ENCODE results near the gene GPR108.
A peak's percentile ranks its signal among the peaks of the same experiment; 100 is the strongest.

The GPR108 gene

DNA sequence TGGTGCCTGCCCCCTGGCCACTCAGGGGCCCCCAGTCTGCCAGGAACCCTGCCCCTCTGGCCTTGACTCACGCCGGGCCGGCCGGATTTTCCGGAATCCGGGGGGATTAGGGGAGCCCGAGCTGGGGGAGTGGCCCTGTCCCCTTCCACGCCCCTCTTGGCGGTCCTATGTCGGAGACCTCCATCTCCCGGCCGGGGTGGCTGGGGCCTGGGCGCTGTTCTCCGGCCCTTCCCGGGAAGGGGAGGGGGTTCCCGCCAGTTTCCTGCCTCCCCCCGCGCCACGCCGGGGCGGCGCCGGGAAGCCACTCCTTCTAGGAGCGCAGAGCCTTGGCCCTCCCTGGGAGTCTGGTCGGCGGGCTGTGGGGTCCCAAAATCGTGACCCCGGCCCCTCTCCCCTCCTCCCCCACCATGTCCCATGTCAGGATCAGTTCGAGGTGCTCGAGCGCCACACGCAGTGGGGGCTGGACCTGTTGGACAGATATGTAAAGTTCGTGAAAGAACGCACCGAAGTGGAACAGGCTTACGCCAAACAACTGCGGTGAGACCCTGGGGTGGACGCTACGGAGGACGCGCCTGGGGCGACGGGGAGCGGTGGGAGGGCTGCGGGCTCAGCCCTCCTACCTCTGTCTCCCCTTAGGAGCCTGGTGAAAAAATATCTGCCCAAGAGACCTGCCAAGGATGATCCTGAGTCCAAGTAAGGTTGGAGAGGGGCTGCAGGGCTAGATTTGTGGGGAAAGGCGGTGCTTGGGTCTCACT is 3.4 kb upstream of the GPR108 start:
- peak overlapping the region; percentile 72 for H3K9ac ChIP-seq (ENCODE audit: low read depth, low read length, poor library complexity, severe bottlenecking)
- H3K4me2 ChIP-seq (ENCODE audit: low read depth, low read length, poor library complexity, severe bottlenecking) = peak overlapping the region; percentile 91
- no peaks in the 10 kb centered on the region for H3K27me3 ChIP-seq (ENCODE audit: insufficient read depth, low read length, poor library complexity, severe bottlenecking)
- no peak for TF ChIP-seq EZH2phosphoT487 (IDR thresholded peaks at IDR 0.05; ENCODE audit: borderline replicate concordance)
- TF ChIP-seq, protein P1, sequence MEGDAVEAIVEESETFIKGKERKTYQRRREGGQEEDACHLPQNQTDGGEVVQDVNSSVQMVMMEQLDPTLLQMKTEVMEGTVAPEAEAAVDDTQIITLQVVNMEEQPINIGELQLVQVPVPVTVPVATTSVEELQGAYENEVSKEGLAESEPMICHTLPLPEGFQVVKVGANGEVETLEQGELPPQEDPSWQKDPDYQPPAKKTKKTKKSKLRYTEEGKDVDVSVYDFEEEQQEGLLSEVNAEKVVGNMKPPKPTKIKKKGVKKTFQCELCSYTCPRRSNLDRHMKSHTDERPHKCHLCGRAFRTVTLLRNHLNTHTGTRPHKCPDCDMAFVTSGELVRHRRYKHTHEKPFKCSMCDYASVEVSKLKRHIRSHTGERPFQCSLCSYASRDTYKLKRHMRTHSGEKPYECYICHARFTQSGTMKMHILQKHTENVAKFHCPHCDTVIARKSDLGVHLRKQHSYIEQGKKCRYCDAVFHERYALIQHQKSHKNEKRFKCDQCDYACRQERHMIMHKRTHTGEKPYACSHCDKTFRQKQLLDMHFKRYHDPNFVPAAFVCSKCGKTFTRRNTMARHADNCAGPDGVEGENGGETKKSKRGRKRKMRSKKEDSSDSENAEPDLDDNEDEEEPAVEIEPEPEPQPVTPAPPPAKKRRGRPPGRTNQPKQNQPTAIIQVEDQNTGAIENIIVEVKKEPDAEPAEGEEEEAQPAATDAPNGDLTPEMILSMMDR (conservative IDR thresholded peaks at IDR 0.05; ENCODE audit: low read length) = no peak
- H3K4me3 ChIP-seq (ENCODE audit: low read length, poor library complexity, severe bottlenecking) = peak overlapping the region; percentile 79
- H3F3A ChIP-seq (ENCODE audit: low read depth) = no peaks in the 10 kb centered on the region
- H3K9me3 ChIP-seq (ENCODE audit: insufficient read depth, low read depth, low read length) = no peaks in the 10 kb centered on the region
- no peaks in the 10 kb centered on the region for H3K36me3 ChIP-seq (ENCODE audit: insufficient read depth, low read length)
- H4K20me1 ChIP-seq (ENCODE audit: insufficient read depth, low read length, poor library complexity, severe bottlenecking) = peaks cover 7% of the 10 kb centered on the region
- peak overlapping the region; percentile 83 for H2AFZ ChIP-seq (ENCODE audit: low read length)
- peaks cover 6% of the 10 kb centered on the region; the same call in 1 of the 2 replicates for H3K79me2 ChIP-seq (ENCODE audit: insufficient read depth, low read length)
- no peaks in the 10 kb centered on the region for H3K9me2 ChIP-seq (replicated peaks; ENCODE audit: low read depth, low read length)
- H3K4me1 ChIP-seq (ENCODE audit: insufficient read depth, low read length, poor library complexity, severe bottlenecking) = peaks cover 32% of the 10 kb centered on the region

DNA sequence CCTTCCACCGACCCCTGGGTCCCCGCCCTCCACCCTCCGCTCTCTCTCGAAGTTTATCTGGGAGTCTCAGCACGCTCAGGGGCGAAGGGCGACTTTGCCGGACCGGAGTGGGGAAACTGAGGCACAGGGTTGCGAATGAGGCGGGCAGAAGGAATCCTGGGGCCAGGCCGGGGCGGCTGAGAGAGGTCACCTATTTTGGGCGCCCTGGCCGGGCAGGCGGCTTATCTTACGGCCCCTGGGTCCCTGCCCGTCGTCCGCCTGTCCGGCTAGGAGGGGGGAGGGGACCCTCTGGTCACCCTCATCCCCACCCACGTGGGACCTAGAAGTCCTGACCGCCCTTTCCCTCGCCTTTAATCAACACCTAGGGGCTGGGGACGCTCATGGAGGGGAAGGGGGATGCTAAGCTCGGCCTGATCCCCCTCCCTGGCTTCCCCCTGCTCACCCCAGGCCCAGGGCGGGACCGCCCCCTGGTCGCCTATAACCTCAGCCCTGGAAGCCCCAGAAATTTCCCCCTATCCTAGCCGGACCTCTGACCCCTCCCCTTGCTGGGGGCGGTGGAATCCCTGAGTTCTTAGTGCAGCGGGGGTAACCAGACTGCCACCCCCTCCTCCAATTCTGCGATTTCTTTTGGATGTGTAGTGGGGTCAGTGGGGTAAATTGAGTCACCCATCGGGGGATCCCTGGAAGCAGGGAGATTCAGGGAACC is 2.7 kb upstream of the GPR108 start:
- peaks cover 7% of the 10 kb centered on the region for H4K20me1 ChIP-seq (ENCODE audit: insufficient read depth, low read length, poor library complexity, severe bottlenecking)
- no peaks in the 10 kb centered on the region for H3K9me3 ChIP-seq (ENCODE audit: insufficient read depth, low read depth, low read length)
- H3K36me3 ChIP-seq (ENCODE audit: insufficient read depth, low read length) = no peaks in the 10 kb centered on the region
- peak overlapping the region; percentile 83 for H2AFZ ChIP-seq (ENCODE audit: low read length)
- H3K4me3 ChIP-seq (ENCODE audit: low read length, poor library complexity, severe bottlenecking) = peak overlapping the region; percentile 79
- TF ChIP-seq, protein P1 (conservative IDR thresholded peaks at IDR 0.05; ENCODE audit: low read length) = no peak
- no peak for TF ChIP-seq EZH2phosphoT487 (IDR thresholded peaks at IDR 0.05; ENCODE audit: borderline replicate concordance)
- peaks cover 11% of the 10 kb centered on the region; the same call in 1 of the 2 replicates for H3K79me2 ChIP-seq (ENCODE audit: insufficient read depth, low read length)
- no peaks in the 10 kb centered on the region for H3F3A ChIP-seq (ENCODE audit: low read depth)
- H3K9me2 ChIP-seq (replicated peaks; ENCODE audit: low read depth, low read length) = no peaks in the 10 kb centered on the region
- peak overlapping the region; percentile 72 for H3K9ac ChIP-seq (ENCODE audit: low read depth, low read length, poor library complexity, severe bottlenecking)
- H3K4me2 ChIP-seq (ENCODE audit: low read depth, low read length, poor library complexity, severe bottlenecking) = peak overlapping the region; percentile 91
- H3K4me1 ChIP-seq (ENCODE audit: insufficient read depth, low read length, poor library complexity, severe bottlenecking) = peaks cover 37% of the 10 kb centered on the region
- no peaks in the 10 kb centered on the region for H3K27me3 ChIP-seq (ENCODE audit: insufficient read depth, low read length, poor library complexity, severe bottlenecking)

DNA sequence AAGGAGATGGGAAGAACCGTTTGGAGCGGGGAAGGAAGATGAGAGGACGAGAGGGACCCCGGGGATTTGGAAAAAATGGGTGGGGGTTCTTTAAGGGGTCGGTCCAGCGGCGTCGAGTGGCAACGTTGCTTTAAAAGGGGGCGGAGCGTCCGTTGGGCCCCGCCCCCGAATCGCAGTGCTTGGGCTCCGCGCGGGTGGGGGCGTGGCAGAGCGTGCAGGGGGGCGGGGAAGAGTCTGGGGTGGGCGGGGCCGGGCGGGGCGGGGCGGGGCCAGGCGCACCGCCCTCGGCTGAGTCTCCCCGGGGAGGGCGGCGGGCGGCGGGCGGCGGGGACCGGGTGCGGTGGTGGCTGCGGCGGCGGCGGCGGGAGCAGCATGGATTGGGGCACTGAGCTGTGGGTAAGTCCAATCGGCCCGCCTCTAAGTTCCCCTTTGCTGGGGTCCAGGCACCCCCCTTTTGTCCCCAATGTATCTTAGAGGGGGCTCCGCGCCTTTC is 2.1 kb upstream of the GPR108 start, which contains the start of gene TRIP10:
Gene TRIP10 (plus strand): TSS at position 291 of the 493 bp plus-strand sequence. CDS start 82 bp downstream, at position 373.
- H4K20me1 ChIP-seq (ENCODE audit: insufficient read depth, low read length, poor library complexity, severe bottlenecking) = peaks cover 7% of the 10 kb centered on the region

More for the DNA sequence above, 2.1 kb upstream of the GPR108 start, which contains the start of gene TRIP10:
- no peaks in the 10 kb centered on the region for H3K27me3 ChIP-seq (ENCODE audit: insufficient read depth, low read length, poor library complexity, severe bottlenecking)
- H3K36me3 ChIP-seq (ENCODE audit: insufficient read depth, low read length) = no peaks in the 10 kb centered on the region
- H3K9me2 ChIP-seq (replicated peaks; ENCODE audit: low read depth, low read length) = no peaks in the 10 kb centered on the region
- H3K79me2 ChIP-seq (ENCODE audit: insufficient read depth, low read length) = peaks cover 11% of the 10 kb centered on the region; the same call in 1 of the 2 replicates
- peaks cover 37% of the 10 kb centered on the region for H3K4me1 ChIP-seq (ENCODE audit: insufficient read depth, low read length, poor library complexity, severe bottlenecking)
- peak within 1 kb of the TSS; percentile 72 for H3K9ac ChIP-seq (ENCODE audit: low read depth, low read length, poor library complexity, severe bottlenecking)
- no peak for TF ChIP-seq EZH2phosphoT487 (IDR thresholded peaks at IDR 0.05; ENCODE audit: borderline replicate concordance)
- peak within 1 kb of the TSS; percentile 83 for H2AFZ ChIP-seq (ENCODE audit: low read length)
- H3K4me2 ChIP-seq (ENCODE audit: low read depth, low read length, poor library complexity, severe bottlenecking) = peak within 1 kb of the TSS; percentile 91
- no peaks in the 10 kb centered on the region for H3F3A ChIP-seq (ENCODE audit: low read depth)
- peak within 1 kb of the TSS; percentile 79 for H3K4me3 ChIP-seq (ENCODE audit: low read length, poor library complexity, severe bottlenecking)
- no peaks in the 10 kb centered on the region for H3K9me3 ChIP-seq (ENCODE audit: insufficient read depth, low read depth, low read length)
